NB4 (cell line): ENCODE measurements around the gene CD44.

Experiments used
- CTCF ChIP-seq: IDR thresholded peaks from one replicate; pipeline ENCODE4 v1.5.1; 2012; ENCODE audit warnings: low read depth, low read length
- MAX ChIP-seq: IDR thresholded peaks from 2 replicates; pipeline ENCODE4 v1.6.1; 2011; ENCODE audit warnings: low read depth, low read length
- POLR2A ChIP-seq: IDR thresholded peaks from 2 replicates; pipeline ENCODE4 v1.6.1; 2011; ENCODE audit warnings: mild to moderate bottlenecking; ENCODE audit not compliant: insufficient read length; ENCODE audit errors: extremely low read depth

GRCh38 chr11:35116762-35117640, 22.0 kb upstream of the CD44 start:
- no peak for TF ChIP-seq POLR2A
- no peak for TF ChIP-seq CTCF
- TF ChIP-seq MAX: no peak
